Lower lobe of right lung (tissue), 2 donors: ENCODE measurements around the gene SERPINA5. TPM values are rescaled to one million over a fixed set of nuclear protein-coding genes. Genes with fewer than 3 reads are reported as not detected.

Experiments
- ATAC-seq, 2 donors: fragments of 200-7000 bp; cut with Tn5 transposase; one replicate each; pipeline ENCODE4 v1.9.1; 2020 to 2022; ENCODE audit warnings: mild to moderate bottlenecking in 2 of 2, moderate library complexity in 2 of 2
- DNase-seq: peaks from one replicate; pipeline ENCODE4 v3.0.0-alpha.2; 2020
- H3K27ac ChIP-seq: fragments of 200-600 bp; one replicate; pipeline ENCODE4 v1.8.0; 2022
- H3K27me3 ChIP-seq: fragments of 200-600 bp; one replicate; pipeline ENCODE4 v1.8.0; 2022; ENCODE audit warnings: low read depth
- H3K36me3 ChIP-seq: fragments of 200-600 bp; one replicate; pipeline ENCODE4 v1.8.0; 2022; ENCODE audit warnings: mild to moderate bottlenecking
- H3K4me1 ChIP-seq: fragments of 200-600 bp; one replicate; pipeline ENCODE4 v1.8.0; 2022
- H3K4me3 ChIP-seq: fragments of 200-600 bp; one replicate; pipeline ENCODE4 v1.8.0; 2022; ENCODE audit warnings: mild to moderate bottlenecking
- H3K9me3 ChIP-seq: fragments of 200-600 bp; one replicate; pipeline ENCODE4 v1.8.0; 2022
- CTCF ChIP-seq: fragments of 200-600 bp; IDR thresholded peaks from one replicate; pipeline ENCODE4 v1.8.0; 2022; ENCODE audit warnings: antibody characterized with exemption, mild to moderate bottlenecking
- intact Hi-C: fragments of 100-400 bp; cut with DNase I; formaldehyde crosslinking; loops from one replicate; pipeline ENCODE4 v1.11.0; 2022
- total RNA-seq: library from RNA; stranded (reverse); fragmentation: NEBNext Ultra II Directional; extraction: Animal tissue kit (Norgen Biotek cat#: 25700); gene quantifications from one replicate; pipeline ENCODE4 v1.2.1, GENCODE V29; 2021
- donor health status: DM: no; HTN: yes; CAD: no; lungs with severe emphysema.

Gene SERPINA5
- total RNA-seq, 1 donor from 2014 or later = 0.56 TPM

- H3K4me1 ChIP-seq = no peaks in the 10 kb centered on the region
- no peaks in the 10 kb centered on the region for H3K27me3 ChIP-seq
- no peak for TF ChIP-seq CTCF
- ATAC-seq (no peak), DNase-seq (peak; percentile 6)
- H3K27ac ChIP-seq = no peak overlapping the region
- no peaks in the 10 kb centered on the region for H3K9me3 ChIP-seq
- no peaks in the 10 kb centered on the region for H3K36me3 ChIP-seq
- intact Hi-C loops = no loop called here
- H3K4me3 ChIP-seq = no peak overlapping the region
Observed at GRCh38 chr14:94562022-94562421, 19.2 kb upstream of the SERPINA5 start.

- Histone ChIP-seq H3K36me3 (no peaks in the 10 kb centered on the region), H3K4me1 (no peaks in the 10 kb centered on the region), H3K27me3 (no peaks in the 10 kb centered on the region), H3K4me3 (no peak overlapping the region), H3K9me3 (no peaks in the 10 kb centered on the region), H3K27ac (no peak overlapping the region)
- DNase-seq (peak; percentile 24), ATAC-seq (no peak)
- no peak for TF ChIP-seq CTCF
- intact Hi-C loops = no loop called here
Observed at GRCh38 chr14:94562941-94563883, 18.0 kb upstream of the SERPINA5 start.

- H3K4me1 ChIP-seq = no peaks in the 10 kb centered on the region
- intact Hi-C loops = no loop called here
- ATAC-seq (no peak), DNase-seq (no peak)
- no peak overlapping the region for H3K27ac ChIP-seq
- H3K27me3 ChIP-seq = no peaks in the 10 kb centered on the region
- H3K4me3 ChIP-seq = no peak overlapping the region
- no peaks in the 10 kb centered on the region for H3K9me3 ChIP-seq
- no peaks in the 10 kb centered on the region for H3K36me3 ChIP-seq
- no peak for TF ChIP-seq CTCF
Observed at GRCh38 chr14:94564381-94564780, 16.8 kb upstream of the SERPINA5 start.

GRCh38 chr14:94568186-94568585, 13.0 kb upstream of the SERPINA5 start:
- no peaks in the 10 kb centered on the region for H3K9me3 ChIP-seq
- no peaks in the 10 kb centered on the region for H3K36me3 ChIP-seq
- H3K27me3 ChIP-seq = no peaks in the 10 kb centered on the region
- H3K4me1 ChIP-seq = peaks cover 4% of the 10 kb centered on the region
- H3K4me3 ChIP-seq = no peak overlapping the region
- TF ChIP-seq CTCF = no peak
- ATAC-seq = no peak
- no peak overlapping the region for H3K27ac ChIP-seq
- no peak for DNase-seq
- intact Hi-C loops = no loop called here

GRCh38 chr14:94569381-94570001, 11.7 kb upstream of the SERPINA5 start:
- DNase-seq = no peak
- TF ChIP-seq CTCF = no peak
- intact Hi-C loops = no loop called here
- Histone ChIP-seq H3K27ac (no peak overlapping the region), H3K4me1 (peaks cover 4% of the 10 kb centered on the region), H3K9me3 (no peaks in the 10 kb centered on the region), H3K27me3 (no peaks in the 10 kb centered on the region), H3K4me3 (no peak overlapping the region), H3K36me3 (no peaks in the 10 kb centered on the region)
- no peak for ATAC-seq
